22Rv1 (cell line): ENCODE results near the gene IER2.

Experiments used
- ZFX ChIP-seq: fragments of 450-650 bp; IDR thresholded peaks from 2 replicates; pipeline ENCODE4 v1.6.1; 2017; ENCODE audit warnings: antibody characterized with exemption, borderline replicate concordance
- TF ChIP-seq, protein P1 (sequence below): fragments of 450-650 bp; IDR thresholded peaks from 2 replicates; pipeline ENCODE4 v1.5.1; 2017; ENCODE audit warnings: mild to moderate bottlenecking

DNA sequence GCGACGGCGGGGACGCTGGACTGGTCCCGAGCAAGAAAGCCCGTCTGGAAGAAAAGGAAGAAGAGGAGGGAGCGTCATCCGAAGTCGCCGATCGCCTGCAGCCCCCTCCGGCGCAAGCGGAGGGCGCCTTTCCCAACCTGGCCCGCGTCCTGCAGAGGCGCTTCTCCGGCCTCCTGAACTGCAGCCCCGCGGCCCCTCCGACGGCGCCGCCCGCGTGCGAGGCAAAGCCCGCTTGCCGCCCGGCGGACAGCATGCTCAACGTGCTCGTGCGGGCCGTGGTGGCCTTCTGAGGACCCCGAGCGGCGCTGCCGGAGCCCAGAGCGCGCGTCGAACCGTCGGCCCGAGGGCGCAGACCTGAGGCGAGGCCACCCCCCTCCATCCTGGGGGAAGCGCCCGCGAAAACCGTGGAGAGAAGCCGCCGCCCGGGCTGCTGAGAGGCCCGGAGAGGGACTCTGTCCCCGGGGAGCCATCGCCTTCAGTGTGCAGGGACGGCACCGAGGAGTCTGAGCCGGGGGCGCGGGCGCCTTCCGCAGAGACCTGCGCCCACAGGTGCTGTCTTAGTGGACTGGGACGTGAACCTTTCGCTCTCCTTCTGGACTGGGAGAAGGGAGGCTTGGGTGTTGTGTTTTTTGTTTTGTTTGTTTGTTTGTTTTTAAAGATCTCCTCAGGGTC lies 3.5 kb downstream of the IER2 start:
- TF ChIP-seq, protein P1, sequence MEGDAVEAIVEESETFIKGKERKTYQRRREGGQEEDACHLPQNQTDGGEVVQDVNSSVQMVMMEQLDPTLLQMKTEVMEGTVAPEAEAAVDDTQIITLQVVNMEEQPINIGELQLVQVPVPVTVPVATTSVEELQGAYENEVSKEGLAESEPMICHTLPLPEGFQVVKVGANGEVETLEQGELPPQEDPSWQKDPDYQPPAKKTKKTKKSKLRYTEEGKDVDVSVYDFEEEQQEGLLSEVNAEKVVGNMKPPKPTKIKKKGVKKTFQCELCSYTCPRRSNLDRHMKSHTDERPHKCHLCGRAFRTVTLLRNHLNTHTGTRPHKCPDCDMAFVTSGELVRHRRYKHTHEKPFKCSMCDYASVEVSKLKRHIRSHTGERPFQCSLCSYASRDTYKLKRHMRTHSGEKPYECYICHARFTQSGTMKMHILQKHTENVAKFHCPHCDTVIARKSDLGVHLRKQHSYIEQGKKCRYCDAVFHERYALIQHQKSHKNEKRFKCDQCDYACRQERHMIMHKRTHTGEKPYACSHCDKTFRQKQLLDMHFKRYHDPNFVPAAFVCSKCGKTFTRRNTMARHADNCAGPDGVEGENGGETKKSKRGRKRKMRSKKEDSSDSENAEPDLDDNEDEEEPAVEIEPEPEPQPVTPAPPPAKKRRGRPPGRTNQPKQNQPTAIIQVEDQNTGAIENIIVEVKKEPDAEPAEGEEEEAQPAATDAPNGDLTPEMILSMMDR = peak; percentile 24; the same call in 1 of the 2 replicates
- no peak for TF ChIP-seq ZFX
